Loucy (cell line): Measurements from ENCODE around the gene ITPRID2.

ENCODE experiments used
- H2AFZ ChIP-seq: fragments of 200-600 bp; sonication (generic); 2 replicates; pipeline ENCODE4 v1.6.0; 2016; ENCODE audit warnings: antibody characterized with exemption, mild to moderate bottlenecking, low read length, moderate library complexity
- H3F3A ChIP-seq: fragments of 200-600 bp; 2 replicates; pipeline ENCODE4 v1.6.0; 2016; ENCODE audit warnings: antibody characterized with exemption, low read depth, mild to moderate bottlenecking
- H3K27me3 ChIP-seq: fragments of 200-600 bp; sonication (generic); 2 replicates; pipeline ENCODE4 v1.6.1; 2014; ENCODE audit warnings: low read length, mild to moderate bottlenecking; ENCODE audit not compliant: insufficient read depth, poor library complexity, severe bottlenecking
- H3K36me3 ChIP-seq: fragments of 200-600 bp; sonication (generic); 2 replicates; pipeline ENCODE4 v1.6.1; 2016; ENCODE audit warnings: low read length; ENCODE audit not compliant: insufficient read depth
- H3K4me1 ChIP-seq: fragments of 200-600 bp; sonication (generic); 2 replicates; pipeline ENCODE4 v1.5.1; 2014; ENCODE audit warnings: low read length, mild to moderate bottlenecking; ENCODE audit not compliant: insufficient read depth, poor library complexity, severe bottlenecking
- H3K4me2 ChIP-seq: fragments of 200-600 bp; sonication (generic); 2 replicates; pipeline ENCODE4 v1.6.0; 2014; ENCODE audit warnings: antibody characterized with exemption, low read length, low read depth, mild to moderate bottlenecking; ENCODE audit not compliant: poor library complexity, severe bottlenecking
- H3K4me3 ChIP-seq: fragments of 200-600 bp; sonication (generic); 2 replicates; pipeline ENCODE4 v1.5.1; 2014; ENCODE audit warnings: low read length, mild to moderate bottlenecking, mixed read lengths; ENCODE audit not compliant: poor library complexity, severe bottlenecking
- H3K79me2 ChIP-seq: fragments of 200-600 bp; sonication (generic); 2 replicates; pipeline ENCODE4 v1.6.1; 2014; ENCODE audit warnings: low read length; ENCODE audit not compliant: insufficient read depth
- H3K9ac ChIP-seq: fragments of 200-600 bp; sonication (generic); 2 replicates; pipeline ENCODE4 v1.6.0; 2014; ENCODE audit warnings: mild to moderate bottlenecking, low read depth, low read length, moderate library complexity; ENCODE audit not compliant: poor library complexity, severe bottlenecking
- H3K9me2 ChIP-seq: fragments of 200-600 bp; sonication (generic); replicated peaks from 2 replicates; pipeline ENCODE4 v1.6.1; 2016; ENCODE audit warnings: low read depth, low read length, mixed read lengths
- H3K9me3 ChIP-seq: fragments of 200-600 bp; sonication (generic); 2 replicates; pipeline ENCODE4 v1.6.1; 2014; ENCODE audit warnings: mild to moderate bottlenecking, antibody characterized with exemption, low read length, low read depth; ENCODE audit not compliant: insufficient read depth
- H4K20me1 ChIP-seq: fragments of 200-600 bp; sonication (generic); 2 replicates; pipeline ENCODE4 v1.6.0; 2014; ENCODE audit warnings: antibody characterized with exemption, low read length, mild to moderate bottlenecking; ENCODE audit not compliant: insufficient read depth, poor library complexity, severe bottlenecking
- CTCF ChIP-seq: fragments of 200-600 bp; sonication (generic); conservative IDR thresholded peaks from 2 replicates; pipeline ENCODE4 v1.5.1; 2014; ENCODE audit warnings: mild to moderate bottlenecking, antibody characterized with exemption, low read length
- EZH2phosphoT487 ChIP-seq: fragments of 200-600 bp; IDR thresholded peaks from 2 replicates; pipeline ENCODE4 v1.6.1; 2018; ENCODE audit warnings: antibody characterized with exemption, mild to moderate bottlenecking, moderate library complexity, borderline replicate concordance

The ITPRID2 gene

GRCh38 chr2:181857483-181857882 lies 34.0 kb upstream of the ITPRID2 start:
- H3K79me2 ChIP-seq = no peaks in the 10 kb centered on the region
- H3K36me3 ChIP-seq = no peaks in the 10 kb centered on the region
- no peaks in the 10 kb centered on the region for H4K20me1 ChIP-seq
- no peak overlapping the region for H3K4me3 ChIP-seq
- no peaks in the 10 kb centered on the region for H3F3A ChIP-seq
- TF ChIP-seq EZH2phosphoT487 (no peak), CTCF (no peak)
- H3K27me3 ChIP-seq = no peaks in the 10 kb centered on the region
- no peak overlapping the region for H3K9ac ChIP-seq
- H3K4me2 ChIP-seq = no peak overlapping the region
- H3K9me3 ChIP-seq = no peaks in the 10 kb centered on the region
- H3K4me1 ChIP-seq = no peaks in the 10 kb centered on the region
- no peaks in the 10 kb centered on the region for H3K9me2 ChIP-seq
- no peak overlapping the region for H2AFZ ChIP-seq

GRCh38 chr2:181858600-181858999 lies 32.9 kb upstream of the ITPRID2 start:
- no peaks in the 10 kb centered on the region for H3K9me2 ChIP-seq
- no peaks in the 10 kb centered on the region for H3K9me3 ChIP-seq
- no peaks in the 10 kb centered on the region for H4K20me1 ChIP-seq
- no peak for TF ChIP-seq CTCF
- no peak for TF ChIP-seq EZH2phosphoT487
- H3K4me3 ChIP-seq = no peak overlapping the region
- no peaks in the 10 kb centered on the region for H3K27me3 ChIP-seq
- H3K4me1 ChIP-seq = no peaks in the 10 kb centered on the region
- H3F3A ChIP-seq = no peaks in the 10 kb centered on the region
- no peak overlapping the region for H3K4me2 ChIP-seq
- H3K9ac ChIP-seq = no peak overlapping the region
- no peaks in the 10 kb centered on the region for H3K36me3 ChIP-seq
- H3K79me2 ChIP-seq = no peaks in the 10 kb centered on the region
- H2AFZ ChIP-seq = no peak overlapping the region

GRCh38 chr2:181859123-181859522 lies 32.4 kb upstream of the ITPRID2 start:
- H3F3A ChIP-seq = no peaks in the 10 kb centered on the region
- no peaks in the 10 kb centered on the region for H3K4me1 ChIP-seq
- H3K4me3 ChIP-seq = no peak overlapping the region
- H3K79me2 ChIP-seq = no peaks in the 10 kb centered on the region
- no peak overlapping the region for H3K4me2 ChIP-seq
- H2AFZ ChIP-seq = peak overlapping the region; percentile 33; the same call in 1 of the 2 replicates
- no peaks in the 10 kb centered on the region for H3K36me3 ChIP-seq
- no peak overlapping the region for H3K9ac ChIP-seq
- no peaks in the 10 kb centered on the region for H4K20me1 ChIP-seq
- no peaks in the 10 kb centered on the region for H3K9me2 ChIP-seq
- H3K9me3 ChIP-seq = no peaks in the 10 kb centered on the region
- no peaks in the 10 kb centered on the region for H3K27me3 ChIP-seq
- TF ChIP-seq EZH2phosphoT487 = no peak
- TF ChIP-seq CTCF = no peak
